Measurements from ENCODE around the gene PDXK. TPM values are rescaled to one million over a fixed set of nuclear protein-coding genes. Genes with fewer than 3 reads are reported as not detected.

PDXK gene
- total RNA-seq, 1 experiment from 2014 or later: 210 TPM

DNA sequence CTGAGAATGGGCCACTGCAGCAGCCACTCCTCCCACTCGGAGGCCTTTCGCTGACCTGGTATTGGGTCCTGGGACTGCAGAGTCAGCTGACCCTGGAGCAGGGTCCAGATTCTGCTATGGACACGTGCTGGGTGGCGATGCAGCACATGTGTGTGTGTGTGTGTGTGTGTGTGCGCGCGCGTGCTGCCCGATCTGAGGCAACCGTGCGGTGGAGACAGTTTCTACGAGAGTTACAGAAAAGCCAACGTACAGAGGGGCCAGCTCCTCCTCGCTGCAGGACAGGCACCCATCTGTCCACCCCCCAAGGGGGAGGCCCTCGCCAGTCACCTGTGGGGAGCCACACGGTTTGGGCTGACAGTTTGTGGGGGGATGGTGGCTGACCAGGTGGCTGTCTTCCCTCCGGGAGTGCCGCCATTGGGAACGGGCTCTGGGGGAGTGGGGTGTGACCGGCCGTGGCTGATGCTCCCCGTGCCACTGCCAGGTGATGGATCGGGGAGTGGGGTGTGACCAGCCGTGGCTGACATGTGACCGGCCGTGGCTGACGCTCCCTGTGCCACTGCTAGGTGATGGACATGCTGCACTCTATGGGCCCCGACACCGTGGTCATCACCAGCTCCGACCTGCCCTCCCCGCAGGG is 33.1 kb downstream of the PDXK start:
- no TSS peak for BruUV-seq (replicated peaks)
- no peaks in the 10 kb centered on the region for H3K4me1 Mint-ChIP-seq (ENCODE audit: insufficient read depth, unreplicated experiment)
- TF ChIP-seq, protein P1, sequence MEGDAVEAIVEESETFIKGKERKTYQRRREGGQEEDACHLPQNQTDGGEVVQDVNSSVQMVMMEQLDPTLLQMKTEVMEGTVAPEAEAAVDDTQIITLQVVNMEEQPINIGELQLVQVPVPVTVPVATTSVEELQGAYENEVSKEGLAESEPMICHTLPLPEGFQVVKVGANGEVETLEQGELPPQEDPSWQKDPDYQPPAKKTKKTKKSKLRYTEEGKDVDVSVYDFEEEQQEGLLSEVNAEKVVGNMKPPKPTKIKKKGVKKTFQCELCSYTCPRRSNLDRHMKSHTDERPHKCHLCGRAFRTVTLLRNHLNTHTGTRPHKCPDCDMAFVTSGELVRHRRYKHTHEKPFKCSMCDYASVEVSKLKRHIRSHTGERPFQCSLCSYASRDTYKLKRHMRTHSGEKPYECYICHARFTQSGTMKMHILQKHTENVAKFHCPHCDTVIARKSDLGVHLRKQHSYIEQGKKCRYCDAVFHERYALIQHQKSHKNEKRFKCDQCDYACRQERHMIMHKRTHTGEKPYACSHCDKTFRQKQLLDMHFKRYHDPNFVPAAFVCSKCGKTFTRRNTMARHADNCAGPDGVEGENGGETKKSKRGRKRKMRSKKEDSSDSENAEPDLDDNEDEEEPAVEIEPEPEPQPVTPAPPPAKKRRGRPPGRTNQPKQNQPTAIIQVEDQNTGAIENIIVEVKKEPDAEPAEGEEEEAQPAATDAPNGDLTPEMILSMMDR (IDR thresholded peaks at IDR 0.05; ENCODE audit: unreplicated experiment): no peak
- H3K27ac Mint-ChIP-seq (ENCODE audit: low read depth, unreplicated experiment): no peak overlapping the region
- CTCF ChIA-PET: interaction anchor here (0.6 kb wide), 1 partner anchor 57 kb away, joined by 3 read pairs; no protein-coding TSS in a partner anchor
- no peaks in the 10 kb centered on the region for H3K9me3 Mint-ChIP-seq (ENCODE audit: unreplicated experiment)
- POLR2A ChIA-PET: no interaction called here
- intact Hi-C loops (cut with micrococcal nuclease): no loop called here
- H3K4me3 Mint-ChIP-seq (ENCODE audit: unreplicated experiment): no peak overlapping the region
- peaks cover 91% of the 10 kb centered on the region for H3K36me3 Mint-ChIP-seq (ENCODE audit: insufficient read depth, unreplicated experiment)
- no peaks in the 10 kb centered on the region for H3K27me3 Mint-ChIP-seq (ENCODE audit: insufficient read depth, unreplicated experiment)
- no peak for DNase-seq (ENCODE audit: unreplicated experiment)

DNA sequence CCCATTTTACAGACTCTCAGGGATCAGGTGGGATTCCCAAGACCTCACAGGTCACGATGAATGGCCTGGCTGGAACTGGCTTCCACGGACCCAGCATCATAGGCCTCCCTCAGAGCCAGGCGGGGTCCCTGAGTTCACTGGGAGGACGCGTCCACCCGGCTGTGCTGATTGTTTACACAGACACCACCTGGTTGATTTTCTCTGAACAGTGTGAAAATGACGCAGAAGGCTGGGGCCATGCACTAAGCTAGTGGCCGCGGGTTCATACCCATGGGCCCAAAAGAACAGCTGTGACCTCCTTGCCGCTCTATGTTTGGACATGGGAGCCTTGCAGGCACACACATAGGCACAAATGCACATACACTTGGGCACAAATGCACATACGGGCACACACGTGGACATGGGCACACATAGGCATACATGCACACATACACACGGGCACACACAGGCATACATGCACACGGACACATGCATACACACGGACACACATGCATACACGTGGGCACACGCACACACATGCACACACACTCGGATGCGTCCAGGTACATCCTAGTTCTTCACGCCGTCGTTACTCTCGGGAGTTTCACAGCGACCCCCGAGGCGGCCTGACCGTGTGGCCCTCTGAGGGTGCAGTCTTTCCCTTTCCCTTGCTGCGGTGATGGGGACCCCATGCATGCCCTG is 34.0 kb downstream of the PDXK start:
- Mint-ChIP-seq H3K9me3 (ENCODE audit: unreplicated experiment) (no peaks in the 10 kb centered on the region), H3K27me3 (ENCODE audit: insufficient read depth, unreplicated experiment) (no peaks in the 10 kb centered on the region), H3K4me1 (ENCODE audit: insufficient read depth, unreplicated experiment) (peaks cover 5% of the 10 kb centered on the region), H3K36me3 (ENCODE audit: insufficient read depth, unreplicated experiment) (peaks cover 90% of the 10 kb centered on the region), H3K4me3 (ENCODE audit: unreplicated experiment) (no peak overlapping the region), H3K27ac (ENCODE audit: low read depth, unreplicated experiment) (no peak overlapping the region)
- no peak for DNase-seq (ENCODE audit: unreplicated experiment)
- TF ChIP-seq, protein P1 (IDR thresholded peaks at IDR 0.05; ENCODE audit: unreplicated experiment): no peak
- intact Hi-C loops (cut with micrococcal nuclease): no loop called here
- no TSS peak for BruUV-seq (replicated peaks)
- ChIA-PET POLR2A (no interaction called here), CTCF (no interaction called here)

DNA sequence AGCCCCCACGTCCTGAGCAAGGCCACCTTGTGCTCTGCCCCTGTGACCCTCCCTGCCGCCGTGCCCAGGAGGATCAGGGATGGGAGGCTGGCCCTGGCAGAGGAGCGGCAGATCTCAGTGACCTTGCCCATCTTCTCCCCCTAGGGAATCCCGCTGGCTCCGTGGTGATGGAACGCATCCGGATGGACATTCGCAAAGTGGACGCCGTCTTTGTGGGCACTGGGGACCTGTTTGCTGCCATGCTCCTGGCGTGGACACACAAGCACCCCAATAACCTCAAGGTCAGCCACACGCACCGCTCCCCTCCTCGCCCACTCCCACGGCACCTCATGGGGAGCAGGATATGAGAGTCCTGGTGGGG is 34.5 kb downstream of the PDXK start:
- POLR2A ChIA-PET: no interaction called here
- CTCF ChIA-PET: no interaction called here
- TF ChIP-seq, protein P1 (IDR thresholded peaks at IDR 0.05; ENCODE audit: unreplicated experiment): no peak
- no TSS peak for BruUV-seq (replicated peaks)
- Mint-ChIP-seq H3K4me3 (ENCODE audit: unreplicated experiment) (no peak overlapping the region), H3K36me3 (ENCODE audit: insufficient read depth, unreplicated experiment) (peaks cover 90% of the 10 kb centered on the region), H3K27ac (ENCODE audit: low read depth, unreplicated experiment) (peak overlapping the region; percentile 39), H3K9me3 (ENCODE audit: unreplicated experiment) (no peaks in the 10 kb centered on the region), H3K27me3 (ENCODE audit: insufficient read depth, unreplicated experiment) (no peaks in the 10 kb centered on the region), H3K4me1 (ENCODE audit: insufficient read depth, unreplicated experiment) (peaks cover 10% of the 10 kb centered on the region)
- intact Hi-C loops (cut with micrococcal nuclease): no loop called here
- no peak for DNase-seq (ENCODE audit: unreplicated experiment)

DNA sequence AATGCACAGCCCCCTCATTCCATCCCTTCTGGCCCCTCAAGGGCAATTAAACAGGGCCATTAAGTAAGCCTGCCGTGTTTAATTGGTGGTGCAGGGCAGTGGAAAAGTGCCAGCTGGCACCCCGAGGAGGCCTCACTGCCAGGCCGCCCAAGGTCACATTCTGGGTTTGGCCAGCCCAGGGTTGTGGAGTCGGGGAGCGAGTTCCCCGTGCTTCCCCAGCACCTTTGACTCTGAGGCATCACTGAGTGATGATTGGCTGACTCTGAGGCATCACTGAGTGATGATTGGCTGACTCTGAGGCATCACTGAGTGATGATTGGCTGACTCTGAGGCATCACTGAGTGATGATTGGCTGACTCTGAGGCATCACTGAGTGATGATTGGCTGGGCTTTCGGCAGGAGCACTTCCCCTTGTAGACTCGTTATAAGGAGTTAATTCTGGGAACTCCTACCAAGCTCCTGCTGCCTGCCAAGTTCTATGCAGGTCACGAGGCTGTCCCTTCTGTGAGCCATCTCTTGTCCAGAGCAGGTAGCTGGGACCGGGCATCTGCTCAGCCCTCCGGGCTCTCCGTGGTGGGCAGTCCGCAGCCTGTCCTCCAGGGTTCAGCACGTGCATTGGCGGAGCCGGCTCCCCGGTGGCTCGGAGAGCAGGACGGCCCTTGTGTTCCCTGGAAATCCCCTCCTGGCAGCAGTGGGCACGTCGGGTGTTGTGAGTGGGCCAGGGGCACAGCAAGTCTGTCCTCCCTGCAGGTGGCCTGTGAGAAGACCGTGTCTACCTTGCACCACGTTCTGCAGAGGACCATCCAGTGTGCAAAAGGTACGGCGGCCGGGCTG is 36.2 kb downstream of the PDXK start:
- Mint-ChIP-seq H3K4me1 (ENCODE audit: insufficient read depth, unreplicated experiment) (peaks cover 11% of the 10 kb centered on the region), H3K36me3 (ENCODE audit: insufficient read depth, unreplicated experiment) (peaks cover 87% of the 10 kb centered on the region), H3K4me3 (ENCODE audit: unreplicated experiment) (no peak overlapping the region), H3K27me3 (ENCODE audit: insufficient read depth, unreplicated experiment) (no peaks in the 10 kb centered on the region), H3K27ac (ENCODE audit: low read depth, unreplicated experiment) (no peak overlapping the region), H3K9me3 (ENCODE audit: unreplicated experiment) (no peaks in the 10 kb centered on the region)
- no peak for DNase-seq (ENCODE audit: unreplicated experiment)
- no TSS peak for BruUV-seq (replicated peaks)
- ChIA-PET POLR2A (interaction anchor here (0.7 kb wide), 1 partner anchor 55 kb away, joined by 3 read pairs; no protein-coding TSS in a partner anchor), CTCF (interaction anchor here (1.7 kb wide), 1 partner anchor 27 kb away, joined by 4 read pairs; no protein-coding TSS in a partner anchor)
- TF ChIP-seq, protein P1 (IDR thresholded peaks at IDR 0.05; ENCODE audit: unreplicated experiment): no peak
- intact Hi-C loops (cut with micrococcal nuclease): no loop called here
